Upper lobe of left lung (tissue), 6 donors: Measurements from ENCODE around the gene MRC2. TPM values are rescaled to one million over a fixed set of nuclear protein-coding genes. Genes with fewer than 3 reads are reported as not detected.

Experiments
- ATAC-seq, 2 donors: fragments of 200-7000 bp; cut with Tn5 transposase; one replicate each; pipeline ENCODE4 v1.9.1; 2022; ENCODE audit warnings: mild to moderate bottlenecking in 2 of 2, moderate library complexity in 2 of 2; ENCODE audit not compliant: low FRiP score in 2 of 2
- DNase-seq, 2 donors: peaks; one replicate each; pipeline ENCODE4 v3.0.0-alpha.2; 2019 to 2020
- H3K27ac ChIP-seq, 4 donors: fragments of 200-600 bp; sonication (generic); one replicate each; pipeline ENCODE4 v1.5.1; 2016 to 2019
- H3K27me3 ChIP-seq, 4 donors: fragments of 200-600 bp; sonication (generic); one replicate each; pipeline ENCODE4 v1.5.1; 2017 to 2019
- H3K36me3 ChIP-seq, 4 donors: fragments of 200-600 bp; sonication (generic); one replicate each; pipeline ENCODE4 v1.5.1; 2016 to 2019
- H3K4me1 ChIP-seq, 4 donors: fragments of 200-600 bp; sonication (generic); one replicate each; pipeline ENCODE4 v1.5.1; 2018 to 2019
- H3K4me3 ChIP-seq, 4 donors: fragments of 200-600 bp; sonication (generic); one replicate each; pipeline ENCODE4 v1.5.1; 2017 to 2019; ENCODE audit warnings: mild to moderate bottlenecking in 2 of 4, moderate library complexity in 1 of 4
- H3K9me3 ChIP-seq, 4 donors: fragments of 200-600 bp; sonication (generic); one replicate each; pipeline ENCODE4 v1.5.1; 2018 to 2019
- EP300 ChIP-seq, 4 donors: sonication (generic); formaldehyde crosslinking; IDR thresholded peaks; one replicate each; pipeline ENCODE4 v1.5.1; 2017; ENCODE audit warnings: antibody characterized with exemption in 4 of 4, control low read depth in 2 of 4
- POLR2A ChIP-seq, 4 donors: fragments of 450-650 bp; IDR thresholded peaks; one replicate each; pipeline ENCODE4 v1.5.1; 2016 to 2017; ENCODE audit warnings: antibody characterized with exemption in 4 of 4, mild to moderate bottlenecking in 2 of 4
- POLR2AphosphoS5 ChIP-seq, 2 donors: sonication (generic); formaldehyde crosslinking; IDR thresholded peaks; one replicate each; pipeline ENCODE4 v1.5.1; 2017; ENCODE audit warnings: antibody characterized with exemption in 2 of 2
- WGBS, 2 donors: methylation state at CpG; one replicate each; pipeline ENCODE4 v1.1.5; 2017 to 2018; 5-methylcytosine and 5-hydroxymethylcytosine counted together
- total RNA-seq, 6 donors: library from RNA; depleted of rRNA in 4 of 6; stranded (reverse); fragments of >200 nt in 4 of 6; gene quantifications; one replicate each; pipeline versions ENCODE4 v1.1.0 to v1.2.1, GENCODE V29; 2016 to 2021
- TF ChIP-seq, protein P1 (sequence below), 6 experiments: fragments of 450-650 bp in 4 of 6; fragments of 200-600 bp in 2 of 6; sonication (generic) in 2 of 6; IDR thresholded peaks; one replicate each; pipeline ENCODE4 v1.5.1; 2016 to 2019; ENCODE audit warnings: antibody characterized with exemption in 6 of 6
- donor health status: DM: no; HTN: no; CAD: no; lungs with moderate emphysema.
- donor health status: DM: no; HTN: yes; CAD: no; lungs with severe emphysema.

MRC2 gene
- total RNA-seq, 6 donors from 2014 or later, result 32.1 to 185 (median 116) TPM

DNA sequence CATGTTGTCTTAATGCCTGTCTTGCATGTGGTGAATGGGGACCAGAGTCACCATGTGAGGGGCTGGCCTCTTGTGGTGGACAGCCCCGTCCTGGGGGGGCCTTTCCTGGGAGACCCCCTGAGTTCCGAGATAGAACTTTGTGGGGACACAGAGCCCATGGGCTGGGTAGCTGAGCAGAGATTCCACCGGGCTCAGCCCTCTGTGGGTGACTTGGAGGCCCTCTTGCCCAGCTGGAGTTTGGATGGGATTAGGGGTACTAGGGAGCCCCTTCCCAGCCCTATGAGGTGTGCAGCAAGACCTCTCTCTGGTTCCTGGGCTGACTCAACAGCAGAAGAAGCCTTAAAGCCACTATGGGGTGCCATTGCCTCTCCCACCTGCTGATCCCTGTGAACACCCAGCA, 38.1 kb downstream of the MRC2 start:
- Histone ChIP-seq H3K36me3 (peaks cover 0 to 15% (median 2%) of the 10 kb centered on the region in 4 donors), H3K27ac (no peak overlapping the region), H3K4me3 (no peak overlapping the region), H3K27me3 (no peaks in the 10 kb centered on the region), H3K9me3 (peaks cover 0 to 6% (median 0%) of the 10 kb centered on the region in 4 donors), H3K4me1 (no peaks in the 10 kb centered on the region)
- TF ChIP-seq POLR2A (IDR thresholded peaks at IDR 0.05), result no peak
- TF ChIP-seq EP300 (IDR thresholded peaks at IDR 0.05), result no peak
- TF ChIP-seq, protein P1, sequence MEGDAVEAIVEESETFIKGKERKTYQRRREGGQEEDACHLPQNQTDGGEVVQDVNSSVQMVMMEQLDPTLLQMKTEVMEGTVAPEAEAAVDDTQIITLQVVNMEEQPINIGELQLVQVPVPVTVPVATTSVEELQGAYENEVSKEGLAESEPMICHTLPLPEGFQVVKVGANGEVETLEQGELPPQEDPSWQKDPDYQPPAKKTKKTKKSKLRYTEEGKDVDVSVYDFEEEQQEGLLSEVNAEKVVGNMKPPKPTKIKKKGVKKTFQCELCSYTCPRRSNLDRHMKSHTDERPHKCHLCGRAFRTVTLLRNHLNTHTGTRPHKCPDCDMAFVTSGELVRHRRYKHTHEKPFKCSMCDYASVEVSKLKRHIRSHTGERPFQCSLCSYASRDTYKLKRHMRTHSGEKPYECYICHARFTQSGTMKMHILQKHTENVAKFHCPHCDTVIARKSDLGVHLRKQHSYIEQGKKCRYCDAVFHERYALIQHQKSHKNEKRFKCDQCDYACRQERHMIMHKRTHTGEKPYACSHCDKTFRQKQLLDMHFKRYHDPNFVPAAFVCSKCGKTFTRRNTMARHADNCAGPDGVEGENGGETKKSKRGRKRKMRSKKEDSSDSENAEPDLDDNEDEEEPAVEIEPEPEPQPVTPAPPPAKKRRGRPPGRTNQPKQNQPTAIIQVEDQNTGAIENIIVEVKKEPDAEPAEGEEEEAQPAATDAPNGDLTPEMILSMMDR (IDR thresholded peaks at IDR 0.05), result no peak
- no peak for TF ChIP-seq POLR2AphosphoS5 (IDR thresholded peaks at IDR 0.05)
- 93 to 100% methylated on average over 1 to 3 of the region's 3 CpGs for WGBS, 2 donors
- ATAC-seq (no peak), DNase-seq (no peak)

DNA sequence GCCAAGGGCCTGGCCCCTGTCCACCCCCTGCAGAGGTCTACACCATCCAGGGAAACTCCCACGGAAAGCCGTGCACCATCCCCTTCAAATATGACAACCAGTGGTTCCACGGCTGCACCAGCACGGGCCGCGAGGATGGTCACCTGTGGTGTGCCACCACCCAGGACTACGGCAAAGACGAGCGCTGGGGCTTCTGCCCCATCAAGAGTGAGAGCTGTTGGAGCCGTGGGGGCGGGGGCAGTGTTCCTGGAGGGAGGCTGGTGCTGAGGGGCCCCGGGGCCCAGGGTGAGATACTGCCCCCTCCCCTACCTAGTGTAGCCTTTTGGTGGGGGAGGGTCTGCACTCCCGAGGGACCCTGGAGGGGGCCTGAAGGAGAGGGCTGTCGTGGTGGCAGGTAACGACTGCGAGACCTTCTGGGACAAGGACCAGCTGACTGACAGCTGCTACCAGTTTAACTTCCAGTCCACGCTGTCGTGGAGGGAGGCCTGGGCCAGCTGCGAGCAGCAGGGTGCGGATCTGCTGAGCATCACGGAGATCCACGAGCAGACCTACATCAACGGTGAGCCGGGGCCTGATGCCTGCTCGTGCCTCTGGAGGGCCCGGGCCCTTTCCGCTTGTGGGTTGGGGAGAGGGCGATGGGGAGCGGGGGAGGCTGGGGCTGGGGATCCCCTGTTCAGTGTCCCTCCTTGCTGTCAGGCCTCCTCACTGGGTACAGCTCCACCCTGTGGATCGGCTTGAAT, 38.8 kb downstream of the MRC2 start:
- Histone ChIP-seq H3K27me3 (no peaks in the 10 kb centered on the region), H3K4me3 (no peak overlapping the region), H3K9me3 (no peaks in the 10 kb centered on the region), H3K4me1 (no peaks in the 10 kb centered on the region), H3K27ac (no peak overlapping the region), H3K36me3 (peaks cover 0 to 15% (median 2%) of the 10 kb centered on the region in 4 donors)
- peak in 1 of 2 donors; percentile 72 for DNase-seq
- no peak for ATAC-seq
- 87 to 95% methylated on average over 8 to 12 of the region's 30 CpGs for WGBS, 2 donors
- TF ChIP-seq, protein P1 (IDR thresholded peaks at IDR 0.05), result no peak
- TF ChIP-seq EP300 (IDR thresholded peaks at IDR 0.05) (no peak), POLR2AphosphoS5 (IDR thresholded peaks at IDR 0.05) (no peak), POLR2A (IDR thresholded peaks at IDR 0.05) (no peak)

DNA sequence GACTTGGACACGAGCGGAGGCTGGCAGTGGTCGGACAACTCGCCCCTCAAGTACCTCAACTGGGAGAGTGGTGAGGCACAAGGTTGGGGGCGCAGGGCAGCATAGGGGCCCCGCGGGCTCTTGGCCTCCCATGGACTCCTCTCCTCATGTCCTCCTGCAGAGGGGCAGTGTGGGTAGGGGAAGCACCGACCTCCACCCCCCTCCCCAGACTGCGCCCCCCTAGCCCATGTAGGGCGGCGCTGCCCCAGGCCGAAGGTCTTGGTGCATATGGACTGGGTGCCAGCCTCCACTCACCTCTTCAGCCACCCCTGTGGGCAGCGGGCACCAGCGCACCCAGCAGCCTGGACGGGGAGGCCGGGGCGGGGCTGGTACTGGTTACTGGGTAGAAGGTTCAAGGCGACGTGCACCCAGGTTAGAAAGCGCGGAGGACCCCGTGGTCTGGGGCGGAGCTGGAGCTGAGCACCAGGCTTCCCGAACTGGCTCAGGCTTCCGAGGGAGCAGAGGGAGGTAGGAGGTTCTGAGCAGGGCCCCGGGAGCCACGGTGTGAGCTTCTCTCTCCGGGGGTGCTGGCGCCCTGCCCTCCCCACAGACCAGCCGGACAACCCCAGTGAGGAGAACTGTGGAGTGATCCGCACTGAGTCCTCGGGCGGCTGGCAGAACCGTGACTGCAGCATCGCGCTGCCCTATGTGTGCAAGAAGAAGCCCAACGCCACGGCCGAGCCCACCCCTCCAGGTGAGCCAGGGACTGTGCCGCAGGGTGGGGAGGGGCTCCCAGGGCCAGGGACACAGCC, 39.5 kb downstream of the MRC2 start:
- ATAC-seq, result peak in 1 of 2 donors; percentile 19
- WGBS, 2 donors, result 94% methylated on average over 16 to 40 of the region's 40 CpGs

DNA sequence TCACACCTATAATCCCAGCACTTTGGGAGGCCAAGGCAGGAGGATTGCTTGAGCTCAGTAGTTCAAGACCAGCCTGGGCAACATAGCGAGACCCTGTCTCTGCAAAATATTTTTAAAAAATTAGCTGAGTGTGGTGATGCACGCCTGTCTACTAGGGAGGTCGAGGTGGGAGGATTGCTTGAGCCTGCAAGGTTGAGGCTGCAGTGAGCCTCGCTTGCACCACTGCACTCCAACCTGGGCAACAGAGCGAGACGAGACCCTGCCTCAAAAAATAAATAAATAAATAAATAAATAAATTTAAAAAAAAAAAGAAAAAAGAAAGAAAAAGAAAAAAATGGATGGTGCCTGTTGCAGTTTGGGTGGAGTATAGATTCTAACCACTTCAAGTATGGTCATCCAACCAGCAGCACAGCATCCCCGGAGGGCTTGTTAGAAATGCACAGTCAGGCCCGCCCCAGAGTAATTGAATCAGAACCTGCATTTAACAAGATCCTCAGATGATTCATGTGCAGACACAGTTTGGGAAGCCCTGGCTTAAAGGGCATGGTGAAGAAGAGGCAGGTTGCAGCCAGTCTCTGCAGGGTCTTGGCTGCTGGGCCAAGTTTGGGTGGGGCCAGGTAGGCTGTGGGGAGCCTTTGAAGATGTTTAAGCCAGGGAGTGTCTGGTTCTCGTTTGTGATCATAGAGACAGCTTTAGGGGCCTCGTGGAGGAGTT, 40.8 kb downstream of the MRC2 start:
- H3K36me3 ChIP-seq, result peaks cover 0 to 20% (median 2%) of the 10 kb centered on the region in 4 donors
- no peaks in the 10 kb centered on the region for H3K9me3 ChIP-seq
- H3K4me1 ChIP-seq, result no peaks in the 10 kb centered on the region
- whole genome bisulfite sequencing, 2 donors, result 78 to 82% methylated on average over 10 of the region's 10 CpGs
- no peak overlapping the region for H3K4me3 ChIP-seq
- H3K27ac ChIP-seq, result no peak overlapping the region
- TF ChIP-seq POLR2AphosphoS5 (IDR thresholded peaks at IDR 0.05), result no peak
- TF ChIP-seq, protein P1 (IDR thresholded peaks at IDR 0.05), result no peak
- no peak for TF ChIP-seq POLR2A (IDR thresholded peaks at IDR 0.05)
- no peak for TF ChIP-seq EP300 (IDR thresholded peaks at IDR 0.05)
- no peak for DNase-seq
- no peak for ATAC-seq
- no peaks in the 10 kb centered on the region for H3K27me3 ChIP-seq

More for the DNA sequence above, 39.5 kb downstream of the MRC2 start:
- peak in 1 of 2 donors; percentile 85 for DNase-seq
- Histone ChIP-seq H3K27ac (no peak overlapping the region), H3K4me3 (no peak overlapping the region), H3K27me3 (no peaks in the 10 kb centered on the region), H3K9me3 (no peaks in the 10 kb centered on the region), H3K4me1 (no peaks in the 10 kb centered on the region), H3K36me3 (peaks cover 0 to 15% (median 2%) of the 10 kb centered on the region in 4 donors)
- TF ChIP-seq EP300 (IDR thresholded peaks at IDR 0.05) (no peak), POLR2A (IDR thresholded peaks at IDR 0.05) (no peak), POLR2AphosphoS5 (IDR thresholded peaks at IDR 0.05) (no peak)
- TF ChIP-seq, protein P1 (IDR thresholded peaks at IDR 0.05), result no peak
